ENCODE measurements around the gene ADGRD2. TPM values are rescaled to one million over a fixed set of nuclear protein-coding genes. Genes with fewer than 3 reads are reported as not detected.
A peak's percentile ranks its signal among the peaks of the same experiment; 100 is the strongest.
"Not testable (repeated sequence)": the region's sequence is repeated elsewhere in the genome, so short reads cannot be mapped to it uniquely, and the experiment has no call there.

The ADGRD2 gene
- total and polyA plus RNA-seq, 3 donors from 2014 or later, result 0.31 to 1.5 (median 0.74) TPM

GRCh38 chr9:124423591-124423990, 26.7 kb upstream of the ADGRD2 start:
- H3K27ac ChIP-seq, result no peak overlapping the region
- H3K4me1 ChIP-seq, result peaks cover 6% of the 10 kb centered on the region
- 38 to 44% methylated on average over 11 of the region's 11 CpGs for WGBS, 2 donors
- H3K9me3 ChIP-seq, result no peaks in the 10 kb centered on the region
- intact Hi-C loops (cut with DNase I; ENCODE audit: low total_unique reads), result no loop called here
- DNase-seq, result peak; percentile 45
- no peaks in the 10 kb centered on the region for H3K27me3 ChIP-seq
- no peak for TF ChIP-seq POLR2A (IDR thresholded peaks at IDR 0.05)
- no peak for TF ChIP-seq CTCF (IDR thresholded peaks at IDR 0.05)
- H3K36me3 ChIP-seq (ENCODE audit: low read depth, missing control alignments), result no peaks in the 10 kb centered on the region
- H3K4me3 ChIP-seq, result no peak overlapping the region

- H3K4me1 ChIP-seq; H3K36me3 ChIP-seq (ENCODE audit: low read depth, missing control alignments); intact Hi-C loops (cut with DNase I; ENCODE audit: low total_unique reads); H3K9me3 ChIP-seq; H3K27me3 ChIP-seq; DNase-seq; H3K27ac ChIP-seq; H3K4me3 ChIP-seq: not testable (repeated sequence)
- 86 to 91% methylated on average over 12 of the region's 12 CpGs for WGBS, 2 donors
These were observed 24.5 kb upstream of the ADGRD2 start for GRCh38 chr9:124425733-124426132.

- WGBS, 2 donors, result 89 to 95% methylated on average over 7 of the region's 7 CpGs
- intact Hi-C loops (cut with DNase I; ENCODE audit: low total_unique reads), result no loop called here
- no peak for TF ChIP-seq CTCF (IDR thresholded peaks at IDR 0.05)
- no peak for TF ChIP-seq POLR2A (IDR thresholded peaks at IDR 0.05)
These were observed 23.9 kb upstream of the ADGRD2 start for GRCh38 chr9:124426361-124426760.

GRCh38 chr9:124427281-124427680, 23.0 kb upstream of the ADGRD2 start:
- H3K4me3 ChIP-seq, result no peak overlapping the region
- H3K36me3 ChIP-seq (ENCODE audit: low read depth, missing control alignments), result no peaks in the 10 kb centered on the region
- H3K27me3 ChIP-seq, result no peaks in the 10 kb centered on the region
- H3K27ac ChIP-seq, result no peak overlapping the region
- peaks cover 6% of the 10 kb centered on the region for H3K4me1 ChIP-seq
- intact Hi-C loops (cut with DNase I; ENCODE audit: low total_unique reads), result no loop called here
- 50 to 73% methylated on average over 4 of the region's 4 CpGs for WGBS, 2 donors
- no peaks in the 10 kb centered on the region for H3K9me3 ChIP-seq
- TF ChIP-seq POLR2A (IDR thresholded peaks at IDR 0.05) (no peak), CTCF (IDR thresholded peaks at IDR 0.05) (no peak)
- DNase-seq, result no peak

More at GRCh38 chr9:124426361-124426760, 23.9 kb upstream of the ADGRD2 start:
- no peaks in the 10 kb centered on the region for H3K9me3 ChIP-seq
- H3K27ac ChIP-seq, result no peak overlapping the region
- H3K27me3 ChIP-seq, result no peaks in the 10 kb centered on the region
- no peaks in the 10 kb centered on the region for H3K36me3 ChIP-seq (ENCODE audit: low read depth, missing control alignments)
- no peak for DNase-seq
- H3K4me3 ChIP-seq, result no peak overlapping the region
- peaks cover 6% of the 10 kb centered on the region for H3K4me1 ChIP-seq

GRCh38 chr9:124428751-124429529, 21.3 kb upstream of the ADGRD2 start:
- WGBS, 2 donors, result 63 to 76% methylated on average over 11 to 28 of the region's 28 CpGs

More at GRCh38 chr9:124428751-124429529, 21.3 kb upstream of the ADGRD2 start:
- no peak for TF ChIP-seq POLR2A (IDR thresholded peaks at IDR 0.05)
- no peak for TF ChIP-seq CTCF (IDR thresholded peaks at IDR 0.05)
- Histone ChIP-seq H3K27ac (no peak overlapping the region), H3K36me3 (ENCODE audit: low read depth, missing control alignments) (no peaks in the 10 kb centered on the region), H3K27me3 (no peaks in the 10 kb centered on the region), H3K9me3 (no peaks in the 10 kb centered on the region), H3K4me3 (no peak overlapping the region), H3K4me1 (no peaks in the 10 kb centered on the region)
- peak; percentile 63 for DNase-seq
- intact Hi-C loops (cut with DNase I; ENCODE audit: low total_unique reads), result no loop called here

Measured in testis (tissue), 3 donors.